ENCODE data around the gene SLC45A3. TPM values are rescaled to one million over a fixed set of nuclear protein-coding genes. Genes with fewer than 3 reads are reported as not detected.

Gene SLC45A3
- total RNA-seq, 1 donor, result 1.1 TPM

DNA sequence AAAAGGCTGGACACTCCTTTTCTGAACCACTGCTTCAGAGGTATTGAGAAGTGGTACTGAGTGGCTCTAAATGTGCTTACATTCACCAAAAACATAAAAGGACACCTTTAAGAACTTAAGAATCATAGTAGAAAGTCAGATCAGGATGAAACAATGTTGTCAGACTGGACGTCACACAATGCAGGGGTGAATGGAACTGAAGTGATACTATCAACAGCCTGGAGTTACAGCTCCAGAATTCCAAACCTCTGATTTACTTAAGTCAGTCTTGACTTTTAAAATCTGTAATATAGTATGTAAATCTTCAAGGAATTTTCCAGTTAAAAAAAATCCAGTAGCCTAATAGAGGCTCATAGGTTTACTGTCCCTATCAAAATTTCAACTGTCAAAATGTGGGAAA is 67.8 kb downstream of the SLC45A3 start:
- Histone ChIP-seq H4K20me1 (ENCODE audit: insufficient read depth, low read length) (peaks cover 6% of the 10 kb centered on the region), H3K36me3 (ENCODE audit: insufficient read depth, low read length) (peaks cover 47% of the 10 kb centered on the region), H2AFZ (ENCODE audit: low read length) (no peak overlapping the region), H3K27ac (ENCODE audit: low read depth, low read length) (no peak overlapping the region), H3K9me3 (ENCODE audit: low read depth, low read length) (no peaks in the 10 kb centered on the region), H3K27me3 (ENCODE audit: insufficient read depth, low read length) (no peaks in the 10 kb centered on the region), H3K4me1 (ENCODE audit: insufficient read depth, low read length) (peaks cover 8% of the 10 kb centered on the region), H3K79me2 (ENCODE audit: insufficient read depth, low read length) (peaks cover 19% of the 10 kb centered on the region), H3K4me3 (ENCODE audit: insufficient read depth, low read length) (no peak overlapping the region), H3K4me2 (ENCODE audit: insufficient read depth, low read length) (no peak overlapping the region)
- DNase-seq (ENCODE audit: insufficient read length, low spot score, missing footprints), result no peak
- TF ChIP-seq, protein P1, sequence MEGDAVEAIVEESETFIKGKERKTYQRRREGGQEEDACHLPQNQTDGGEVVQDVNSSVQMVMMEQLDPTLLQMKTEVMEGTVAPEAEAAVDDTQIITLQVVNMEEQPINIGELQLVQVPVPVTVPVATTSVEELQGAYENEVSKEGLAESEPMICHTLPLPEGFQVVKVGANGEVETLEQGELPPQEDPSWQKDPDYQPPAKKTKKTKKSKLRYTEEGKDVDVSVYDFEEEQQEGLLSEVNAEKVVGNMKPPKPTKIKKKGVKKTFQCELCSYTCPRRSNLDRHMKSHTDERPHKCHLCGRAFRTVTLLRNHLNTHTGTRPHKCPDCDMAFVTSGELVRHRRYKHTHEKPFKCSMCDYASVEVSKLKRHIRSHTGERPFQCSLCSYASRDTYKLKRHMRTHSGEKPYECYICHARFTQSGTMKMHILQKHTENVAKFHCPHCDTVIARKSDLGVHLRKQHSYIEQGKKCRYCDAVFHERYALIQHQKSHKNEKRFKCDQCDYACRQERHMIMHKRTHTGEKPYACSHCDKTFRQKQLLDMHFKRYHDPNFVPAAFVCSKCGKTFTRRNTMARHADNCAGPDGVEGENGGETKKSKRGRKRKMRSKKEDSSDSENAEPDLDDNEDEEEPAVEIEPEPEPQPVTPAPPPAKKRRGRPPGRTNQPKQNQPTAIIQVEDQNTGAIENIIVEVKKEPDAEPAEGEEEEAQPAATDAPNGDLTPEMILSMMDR (IDR thresholded peaks at IDR 0.05; ENCODE audit: extremely low read depth, low read depth, low read length), result no peak

DNA sequence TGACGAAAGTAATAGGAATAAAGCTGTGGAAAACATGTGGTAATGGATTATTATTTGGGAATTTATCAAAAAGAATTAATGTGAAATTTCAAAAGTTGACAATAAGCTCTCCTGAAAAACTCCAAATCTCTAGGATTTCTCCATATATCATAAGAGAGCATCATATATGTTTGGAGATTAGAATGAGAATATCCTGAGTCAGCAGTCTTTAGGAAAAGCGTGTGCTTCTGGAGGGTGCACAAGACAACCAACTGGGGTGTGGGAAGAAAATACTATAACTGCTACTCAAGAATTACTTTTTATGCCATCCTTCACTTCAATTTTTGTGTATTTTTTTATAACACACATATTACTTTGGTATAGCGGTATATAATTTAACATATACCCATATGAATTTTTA is 68.2 kb downstream of the SLC45A3 start:
- peaks cover 44% of the 10 kb centered on the region for H3K36me3 ChIP-seq (ENCODE audit: insufficient read depth, low read length)
- no peak overlapping the region for H3K27ac ChIP-seq (ENCODE audit: low read depth, low read length)
- peaks cover 6% of the 10 kb centered on the region for H4K20me1 ChIP-seq (ENCODE audit: insufficient read depth, low read length)
- H3K4me1 ChIP-seq (ENCODE audit: insufficient read depth, low read length), result peaks cover 8% of the 10 kb centered on the region
- H2AFZ ChIP-seq (ENCODE audit: low read length), result no peak overlapping the region
- no peak overlapping the region for H3K4me3 ChIP-seq (ENCODE audit: insufficient read depth, low read length)
- DNase-seq (ENCODE audit: insufficient read length, low spot score, missing footprints), result no peak
- no peak overlapping the region for H3K4me2 ChIP-seq (ENCODE audit: insufficient read depth, low read length)
- TF ChIP-seq, protein P1 (IDR thresholded peaks at IDR 0.05; ENCODE audit: extremely low read depth, low read depth, low read length), result no peak
- no peaks in the 10 kb centered on the region for H3K27me3 ChIP-seq (ENCODE audit: insufficient read depth, low read length)
- peaks cover 19% of the 10 kb centered on the region for H3K79me2 ChIP-seq (ENCODE audit: insufficient read depth, low read length)
- H3K9me3 ChIP-seq (ENCODE audit: low read depth, low read length), result no peaks in the 10 kb centered on the region

DNA sequence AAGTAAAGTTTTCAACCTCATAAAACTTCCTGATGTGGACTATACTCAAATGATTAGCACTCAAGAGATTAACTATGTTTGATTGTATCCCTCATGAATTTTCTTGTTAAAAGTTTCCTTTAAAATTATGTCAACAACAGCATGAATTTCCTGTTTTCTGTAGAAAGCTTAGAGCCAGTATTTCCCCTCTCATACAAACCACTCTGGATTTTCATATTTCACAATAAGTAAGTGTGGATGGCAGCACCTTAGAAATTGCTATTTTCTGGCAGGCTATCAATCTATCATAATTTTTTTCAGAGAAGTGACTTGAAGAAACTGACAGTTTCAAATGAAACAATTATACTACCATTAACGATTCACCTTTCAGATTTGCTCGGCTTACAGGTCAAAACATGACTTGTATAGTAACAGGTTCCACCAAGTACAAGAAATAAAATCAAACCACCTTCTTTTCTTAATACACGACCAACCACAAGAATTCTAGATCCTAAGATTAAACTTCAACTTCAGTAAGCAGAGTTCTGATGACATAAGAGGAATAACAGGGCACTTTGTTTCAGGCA is 69.3 kb downstream of the SLC45A3 start:
- Histone ChIP-seq H3K27me3 (ENCODE audit: insufficient read depth, low read length) (no peaks in the 10 kb centered on the region), H3K4me3 (ENCODE audit: insufficient read depth, low read length) (no peak overlapping the region), H2AFZ (ENCODE audit: low read length) (no peak overlapping the region), H3K36me3 (ENCODE audit: insufficient read depth, low read length) (peaks cover 32% of the 10 kb centered on the region), H3K4me1 (ENCODE audit: insufficient read depth, low read length) (peaks cover 8% of the 10 kb centered on the region), H4K20me1 (ENCODE audit: insufficient read depth, low read length) (peaks cover 3% of the 10 kb centered on the region), H3K79me2 (ENCODE audit: insufficient read depth, low read length) (peaks cover 19% of the 10 kb centered on the region), H3K9me3 (ENCODE audit: low read depth, low read length) (no peaks in the 10 kb centered on the region), H3K4me2 (ENCODE audit: insufficient read depth, low read length) (no peak overlapping the region), H3K27ac (ENCODE audit: low read depth, low read length) (no peak overlapping the region)
- no peak for DNase-seq (ENCODE audit: insufficient read length, low spot score, missing footprints)
- TF ChIP-seq, protein P1 (IDR thresholded peaks at IDR 0.05; ENCODE audit: extremely low read depth, low read depth, low read length), result no peak

DNA sequence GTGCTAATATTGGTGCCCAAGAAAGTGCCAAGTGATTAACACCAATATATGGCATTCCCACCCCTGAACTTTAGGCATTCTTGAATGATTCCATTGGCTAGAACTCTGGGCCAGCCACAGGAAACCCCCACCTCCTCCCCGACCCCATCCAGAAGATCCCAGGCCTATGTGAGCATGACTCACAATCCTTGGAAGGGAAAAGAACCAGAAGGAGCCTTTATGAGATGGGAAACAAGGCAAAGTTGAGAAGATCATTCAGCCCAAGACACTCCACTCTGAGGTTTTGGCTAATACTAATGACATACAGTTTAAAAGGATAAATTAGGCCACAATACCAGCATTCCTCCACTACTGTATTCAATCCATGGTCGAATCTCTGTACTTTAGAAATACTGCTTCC is 70.3 kb downstream of the SLC45A3 start:
- Histone ChIP-seq H2AFZ (ENCODE audit: low read length) (no peak overlapping the region), H3K27ac (ENCODE audit: low read depth, low read length) (peak overlapping the region; percentile 7), H3K4me2 (ENCODE audit: insufficient read depth, low read length) (no peak overlapping the region), H3K9me3 (ENCODE audit: low read depth, low read length) (no peaks in the 10 kb centered on the region), H4K20me1 (ENCODE audit: insufficient read depth, low read length) (peaks cover 3% of the 10 kb centered on the region), H3K36me3 (ENCODE audit: insufficient read depth, low read length) (peaks cover 26% of the 10 kb centered on the region), H3K4me3 (ENCODE audit: insufficient read depth, low read length) (no peak overlapping the region), H3K4me1 (ENCODE audit: insufficient read depth, low read length) (peaks cover 8% of the 10 kb centered on the region), H3K27me3 (ENCODE audit: insufficient read depth, low read length) (no peaks in the 10 kb centered on the region), H3K79me2 (ENCODE audit: insufficient read depth, low read length) (peaks cover 19% of the 10 kb centered on the region)
- DNase-seq (ENCODE audit: insufficient read length, low spot score, missing footprints), result no peak
- TF ChIP-seq, protein P1 (IDR thresholded peaks at IDR 0.05; ENCODE audit: extremely low read depth, low read depth, low read length), result no peak

Small RNAs within 50 kb of the gene (small RNA-seq; reads per million reads assigned to genes)
- not detected for gene RF00017

Other genes starting within 250 kb of the SLC45A3 start
- gene BLACAT1, start 224.5 kb downstream of the SLC45A3 start, total RNA-seq, result not detected in 2 replicates
- 0.29 and 0.72 TPM in 2 replicates for gene CDK18, start 175.8 kb downstream of the SLC45A3 start, total RNA-seq
- gene ELK4, start 48.5 kb downstream of the SLC45A3 start, total RNA-seq, result 27.1 and 30.4 TPM in 2 replicates
- 132 and 140 TPM in 2 replicates for gene NUCKS1, start 69.7 kb upstream of the SLC45A3 start, total RNA-seq
- gene RAB29, start 95.0 kb upstream of the SLC45A3 start, total RNA-seq, result 37.6 and 43.3 TPM in 2 replicates
- gene SLC41A1, start 132.7 kb upstream of the SLC45A3 start, total RNA-seq, result 28.0 and 29.3 TPM in 2 replicates
- gene PM20D1, start 169.6 kb upstream of the SLC45A3 start, total RNA-seq, result 0.29 TPM in 1 of 2 replicates, not detected in the other

Measured in osteoblast (primary cell).